ENCODE results near the gene SYK. TPM values are rescaled to one million over a fixed set of nuclear protein-coding genes. Genes with fewer than 3 reads are reported as not detected.

The SYK gene
- total RNA-seq, 1 experiment from 2014 or later, result 9.0 TPM

DNA sequence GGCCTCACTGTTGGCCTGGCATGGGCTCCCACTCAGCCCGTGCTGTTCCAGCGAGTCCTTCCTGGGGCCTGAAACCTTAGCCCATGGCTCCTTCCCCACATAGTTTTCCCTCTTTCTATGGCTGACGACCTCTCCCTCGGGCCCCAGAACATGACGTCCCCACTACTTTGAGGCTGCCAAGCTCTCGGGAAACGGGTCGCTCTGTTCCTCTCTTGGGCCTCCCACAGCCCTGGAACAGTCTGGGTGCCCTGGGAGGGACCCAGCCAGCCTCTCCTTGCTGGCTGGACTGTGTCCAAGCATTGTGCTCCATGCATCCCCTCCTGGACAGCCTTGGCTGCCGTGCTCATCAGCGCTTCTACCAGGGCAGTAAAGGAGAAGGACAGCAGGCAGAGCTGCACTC, 118.3 kb downstream of the SYK start:
- Histone ChIP-seq H3K36me3 (ENCODE audit: control insufficient read depth in 1 of 2, insufficient read depth in 2 of 2, low read length in 2 of 2) (no peaks in the 10 kb centered on the region), H3K9me2 (ENCODE audit: insufficient read depth) (no peaks in the 10 kb centered on the region), H3K4me1 (ENCODE audit: control insufficient read depth in 1 of 2, insufficient read depth in 2 of 2, low read length in 2 of 2) (no peaks in the 10 kb centered on the region), H4K20me1 (ENCODE audit: insufficient read depth) (no peaks in the 10 kb centered on the region), H3K27me3 (ENCODE audit: insufficient read depth, low read length) (no peaks in the 10 kb centered on the region), H3K4me2 (ENCODE audit: low read length) (no peak overlapping the region), H3K27ac (ENCODE audit: low read depth, low read length) (no peak overlapping the region), H3K9ac (ENCODE audit: low read length) (no peak overlapping the region), H2AFZ (ENCODE audit: low read depth, low read length, poor library complexity, severe bottlenecking) (no peak overlapping the region), H3K4me3 (replicated peaks in 1 of 2; ENCODE audit: low read depth in 1 of 2, low read length in 2 of 2) (no peak overlapping the region), H3K9me3 (ENCODE audit: control insufficient read depth in 1 of 2, insufficient read depth in 1 of 2, low read depth in 1 of 2, low read length in 2 of 2) (no peaks in the 10 kb centered on the region), H3K79me2 (ENCODE audit: insufficient read depth, low read length) (no peaks in the 10 kb centered on the region)
- DNase-seq (ENCODE audit: low read depth, low spot score) (no peak), ATAC-seq (no peak)
- ChIA-PET CTCF (no interaction called here), POLR2A (no interaction called here), RAD21 (ENCODE audit: low non-redundant PET in 1 of 2, low total read pairs in 2 of 2, uncharacterized antibody in 2 of 2, unreplicated experiment in 2 of 2) (no interaction called here)
- no TSS peak for BruUV-seq (replicated peaks)
- intact Hi-C loops (cut with micrococcal nuclease), result no loop called here
- TF ChIP-seq RAD21 (IDR thresholded peaks at IDR 0.05; ENCODE audit: low read depth) (no peak), SRF (IDR thresholded peaks at IDR 0.05; ENCODE audit: low read depth) (no peak), ATF3 (IDR thresholded peaks at IDR 0.05) (no peak), CEBPB (IDR thresholded peaks at IDR 0.05; ENCODE audit: low read depth) (no peak), EZH2 (IDR thresholded peaks at IDR 0.05) (no peak), YY1 (IDR thresholded peaks at IDR 0.05; ENCODE audit: extremely low read depth, insufficient replicate concordance, low read depth, low read length) (no peak), EZH2phosphoT487 (IDR thresholded peaks at IDR 0.05; ENCODE audit: borderline replicate concordance) (no peak), SIN3A (IDR thresholded peaks at IDR 0.05; ENCODE audit: low read depth) (no peak), POLR2AphosphoS5 (IDR thresholded peaks at IDR 0.05; ENCODE audit: low read depth, low read length) (no peak), CTCF (IDR thresholded peaks at IDR 0.05 in 2 of 3, conservative IDR thresholded peaks at IDR 0.05 in 1 of 3; ENCODE audit: borderline replicate concordance in 1 of 3, insufficient read depth in 1 of 3, low read depth in 2 of 3, low read length in 2 of 3) (no peak), CBX3 (IDR thresholded peaks at IDR 0.05; ENCODE audit: low read depth) (no peak), FOSL1 (IDR thresholded peaks at IDR 0.05; ENCODE audit: low read depth) (no peak), ZNF274 (IDR thresholded peaks at IDR 0.05; ENCODE audit: low read depth, low read length) (no peak), EGR1 (IDR thresholded peaks at IDR 0.05; ENCODE audit: low read depth) (no peak)
- TF ChIP-seq, protein P1, sequence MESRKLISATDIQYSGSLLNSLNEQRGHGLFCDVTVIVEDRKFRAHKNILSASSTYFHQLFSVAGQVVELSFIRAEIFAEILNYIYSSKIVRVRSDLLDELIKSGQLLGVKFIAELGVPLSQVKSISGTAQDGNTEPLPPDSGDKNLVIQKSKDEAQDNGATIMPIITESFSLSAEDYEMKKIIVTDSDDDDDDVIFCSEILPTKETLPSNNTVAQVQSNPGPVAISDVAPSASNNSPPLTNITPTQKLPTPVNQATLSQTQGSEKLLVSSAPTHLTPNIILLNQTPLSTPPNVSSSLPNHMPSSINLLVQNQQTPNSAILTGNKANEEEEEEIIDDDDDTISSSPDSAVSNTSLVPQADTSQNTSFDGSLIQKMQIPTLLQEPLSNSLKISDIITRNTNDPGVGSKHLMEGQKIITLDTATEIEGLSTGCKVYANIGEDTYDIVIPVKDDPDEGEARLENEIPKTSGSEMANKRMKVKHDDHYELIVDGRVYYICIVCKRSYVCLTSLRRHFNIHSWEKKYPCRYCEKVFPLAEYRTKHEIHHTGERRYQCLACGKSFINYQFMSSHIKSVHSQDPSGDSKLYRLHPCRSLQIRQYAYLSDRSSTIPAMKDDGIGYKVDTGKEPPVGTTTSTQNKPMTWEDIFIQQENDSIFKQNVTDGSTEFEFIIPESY (IDR thresholded peaks at IDR 0.05; ENCODE audit: extremely low read depth, insufficient replicate concordance, low read length), result no peak
- TF ChIP-seq, protein P2, sequence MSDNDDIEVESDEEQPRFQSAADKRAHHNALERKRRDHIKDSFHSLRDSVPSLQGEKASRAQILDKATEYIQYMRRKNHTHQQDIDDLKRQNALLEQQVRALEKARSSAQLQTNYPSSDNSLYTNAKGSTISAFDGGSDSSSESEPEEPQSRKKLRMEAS (IDR thresholded peaks at IDR 0.05), result no peak

Data from HCT116 (cell line).